ENCODE results near the gene PCDHGA2.

DNA sequence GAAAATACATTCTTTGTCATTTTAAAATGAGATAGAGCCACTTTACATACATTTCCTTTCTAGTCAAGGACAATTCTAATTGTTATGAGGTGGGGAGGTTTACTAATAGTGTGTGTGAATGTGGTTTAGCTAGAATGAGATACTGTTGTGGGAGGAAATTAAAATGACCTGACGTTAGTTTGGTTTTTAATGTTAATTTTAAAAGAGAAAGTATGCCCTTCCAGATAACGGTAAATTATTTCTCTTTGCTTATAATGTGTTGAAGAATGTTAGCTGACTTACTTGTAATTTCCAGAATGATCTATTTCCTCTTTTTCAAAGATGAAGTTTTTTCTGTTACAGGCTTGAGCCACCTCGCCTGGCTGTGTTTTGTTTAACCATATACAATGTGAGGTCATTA lies 16.3 kb upstream of the PCDHGA2 start:
- TF ChIP-seq TAF1 (IDR thresholded peaks at IDR 0.05; ENCODE audit: borderline replicate concordance, low read depth, low read length), result no peak
- TF ChIP-seq POLR2A (IDR thresholded peaks at IDR 0.05; ENCODE audit: low read depth, low read length), result no peak

All from GM12892 (cell line).